HL-60 (cell line): Measurements from ENCODE around the gene CHD5.

ENCODE experiments used
- DNase-seq, 2 experiments: peaks; one replicate each; pipeline ENCODE4 v3.0.0-alpha.2; 2010 to 2020; ENCODE audit warnings: low read depth in 1 of 2, low spot score in 1 of 2
- H3K27ac ChIP-seq: fragments of 250-450 bp; sonication (Bioruptor Pico); replicated peaks from 2 replicates; pipeline ENCODE4 v1.5.1; 2020; ENCODE audit warnings: mild to moderate bottlenecking, moderate library complexity
- H3K27me3 ChIP-seq: fragments of 250-450 bp; sonication (Bioruptor Pico); 2 replicates; pipeline ENCODE4 v1.5.1; 2021; ENCODE audit warnings: mild to moderate bottlenecking, moderate library complexity; ENCODE audit not compliant: insufficient read depth, poor library complexity, severe bottlenecking
- H3K4me3 ChIP-seq: replicated peaks from 2 replicates; pipeline ENCODE4 v1.5.1; 2011; ENCODE audit warnings: mild to moderate bottlenecking, control low read depth, low read length; ENCODE audit not compliant: insufficient read depth
- CTCF ChIP-seq: IDR thresholded peaks from one replicate; pipeline ENCODE4 v1.5.1; 2011; ENCODE audit warnings: low read length, control low read depth, inconsistent platforms; ENCODE audit not compliant: insufficient read depth
- GABPA ChIP-seq: IDR thresholded peaks from 2 replicates; pipeline ENCODE4 v1.6.1; 2012; ENCODE audit warnings: low read depth
- POLR2AphosphoS5 ChIP-seq: IDR thresholded peaks from 2 replicates; pipeline ENCODE4 v1.6.1; 2012; ENCODE audit warnings: low read depth
- REST ChIP-seq: IDR thresholded peaks from 2 replicates; pipeline ENCODE4 v1.6.1; 2012; ENCODE audit warnings: low read depth; ENCODE audit not compliant: insufficient replicate concordance
- SPI1 ChIP-seq: IDR thresholded peaks from 2 replicates; pipeline ENCODE4 v1.6.1; 2012; ENCODE audit warnings: low read depth, mild to moderate bottlenecking, borderline replicate concordance

CHD5 gene

GRCh38 chr1:6111991-6112689 is 68.0 kb downstream of the CHD5 start:
- Histone ChIP-seq H3K27me3 (peaks cover 12% of the 10 kb centered on the region), H3K4me3 (no peak overlapping the region), H3K27ac (no peak overlapping the region)
- DNase-seq = no peak
- TF ChIP-seq GABPA = no peak
- TF ChIP-seq SPI1 = no peak
- no peak for TF ChIP-seq CTCF
- TF ChIP-seq REST = no peak
- TF ChIP-seq POLR2AphosphoS5 = no peak

GRCh38 chr1:6111571-6111970 is 68.5 kb downstream of the CHD5 start:
- H3K4me3 ChIP-seq = no peak overlapping the region
- no peak for DNase-seq
- peaks cover 11% of the 10 kb centered on the region for H3K27me3 ChIP-seq
- TF ChIP-seq CTCF (no peak), POLR2AphosphoS5 (no peak), GABPA (no peak), REST (no peak), SPI1 (no peak)
- no peak overlapping the region for H3K27ac ChIP-seq

GRCh38 chr1:6110326-6110725 is 69.8 kb downstream of the CHD5 start:
- Histone ChIP-seq H3K4me3 (no peak overlapping the region), H3K27me3 (peaks cover 5% of the 10 kb centered on the region), H3K27ac (no peak overlapping the region)
- DNase-seq = no peak
- TF ChIP-seq CTCF = no peak
- no peak for TF ChIP-seq REST
- TF ChIP-seq POLR2AphosphoS5 = no peak
- TF ChIP-seq GABPA = no peak
- no peak for TF ChIP-seq SPI1
